ELR (cell line): Measurements from ENCODE around the gene MANEAL.
"Not testable (repeated sequence)": the region's sequence is repeated elsewhere in the genome, so short reads cannot be mapped to it uniquely, and the experiment has no call there.

Source experiments
- DNase-seq: peaks from one replicate; pipeline ENCODE4 v3.0.0-alpha.2; 2015; ENCODE audit warnings: low read depth

MANEAL gene

GRCh38 chr1:37793773-37794371 is at the start of gene MANEAL:
TSS of gene MANEAL (plus strand) at chr1:37793847. CDS start at chr1:37794183, 336 bp downstream.
- peak; percentile 46 for DNase-seq

GRCh38 chr1:37746806-37747205 is 46.8 kb upstream of the MANEAL start:
- no peak for DNase-seq

GRCh38 chr1:37748565-37748964 is 45.1 kb upstream of the MANEAL start:
- no peak for DNase-seq

GRCh38 chr1:37752213-37752582 is 41.4 kb upstream of the MANEAL start:
- DNase-seq = no peak

GRCh38 chr1:37752583-37753471 is 40.8 kb upstream of the MANEAL start:
- DNase-seq = peak; percentile 23

- DNase-seq = no peak
These were observed 40.0 kb upstream of the MANEAL start for GRCh38 chr1:37753473-37754321.

- DNase-seq = no peak
These were observed 38.4 kb upstream of the MANEAL start for GRCh38 chr1:37755290-37755689.

- DNase-seq = no peak
These were observed 37.6 kb upstream of the MANEAL start for GRCh38 chr1:37755951-37756560.

- no peak for DNase-seq
These were observed 34.2 kb upstream of the MANEAL start for GRCh38 chr1:37759451-37759850.

GRCh38 chr1:37761416-37762095 is 32.1 kb upstream of the MANEAL start:
- no peak for DNase-seq

GRCh38 chr1:37762516-37762915 is 31.1 kb upstream of the MANEAL start:
- DNase-seq = no peak

GRCh38 chr1:37763791-37764413 is 29.7 kb upstream of the MANEAL start:
- DNase-seq = no peak

GRCh38 chr1:37764414-37764825 is 29.2 kb upstream of the MANEAL start:
- peak; percentile 54 for DNase-seq

GRCh38 chr1:37764888-37765441 is 28.7 kb upstream of the MANEAL start, which contains the start of gene EPHA10:
TSS of gene EPHA10 (minus strand) at chr1:37765120. CDS start at chr1:37765066, 54 bp downstream.
- no peak for DNase-seq

- no peak for DNase-seq
These were observed 27.6 kb upstream of the MANEAL start for GRCh38 chr1:37765916-37766664.

- no peak for DNase-seq
These were observed 26.2 kb upstream of the MANEAL start for GRCh38 chr1:37767488-37767887.

GRCh38 chr1:37771440-37771839 is 22.2 kb upstream of the MANEAL start:
- DNase-seq = not testable (repeated sequence)

GRCh38 chr1:37776946-37777516 is 16.6 kb upstream of the MANEAL start:
- no peak for DNase-seq

GRCh38 chr1:37778654-37779053 is 15.0 kb upstream of the MANEAL start:
- no peak for DNase-seq
